GM12875 (cell line): ENCODE measurements around the gene FAM181A.
A peak's percentile ranks its signal among the peaks of the same experiment; 100 is the strongest.

ENCODE experiments used
- H3K4me3 ChIP-seq: one replicate; pipeline ENCODE4 v1.5.1; 2011; ENCODE audit warnings: low read depth, low read length, control low read depth
- CTCF ChIP-seq: IDR thresholded peaks from 2 replicates; pipeline ENCODE4 v1.5.1; 2011; ENCODE audit warnings: low read depth, mild to moderate bottlenecking, control low read depth, inconsistent platforms, low read length, moderate library complexity, borderline replicate concordance; ENCODE audit not compliant: insufficient read depth

The FAM181A gene

GRCh38 chr14:93975791-93976476, 48.8 kb downstream of the FAM181A start:
- TF ChIP-seq CTCF: 0 out of 2 replicates have a peak, but pooled peaks have one; percentile 4

GRCh38 chr14:93976477-93977057, 49.4 kb downstream of the FAM181A start, which contains the start of gene ASB2:
Gene ASB2 (minus strand): TSS chr14:93976570. CDS start chr14:93964539, 12,031 bp downstream.
- TF ChIP-seq CTCF: no peak
- peak within 1 kb of the TSS; percentile 12 for H3K4me3 ChIP-seq

More at GRCh38 chr14:93975791-93976476, 48.8 kb downstream of the FAM181A start:
- H3K4me3 ChIP-seq: peak overlapping the region; percentile 1

- peak overlapping the region; percentile 12 for H3K4me3 ChIP-seq
- no peak for TF ChIP-seq CTCF
These were observed 50.0 kb downstream of the FAM181A start for GRCh38 chr14:93977171-93977570.

GRCh38 chr14:93977790-93978581, 50.8 kb downstream of the FAM181A start:
- no peak for TF ChIP-seq CTCF
- no peak overlapping the region for H3K4me3 ChIP-seq

GRCh38 chr14:93978735-93979134, 51.6 kb downstream of the FAM181A start:
- TF ChIP-seq CTCF: no peak
- no peak overlapping the region for H3K4me3 ChIP-seq
